Endothelial cell of umbilical vein (primary cell): ENCODE measurements around the gene INTS6. TPM values are rescaled to one million over a fixed set of nuclear protein-coding genes. Genes with fewer than 3 reads are reported as not detected.
"Not testable (repeated sequence)": the region's sequence is repeated elsewhere in the genome, so short reads cannot be mapped to it uniquely, and the experiment has no call there.

ENCODE experiments used
- BruUV-seq: library from RNA; stranded (reverse); fragments of 400-500 nt; replicated peaks from 2 replicates; lab custom pipeline; 2021; lab: Mats Ljungman, UMichigan
- CTCF ChIA-PET: fragments of 300-600, 350-600 bp; sonication (Branson Sonifier 250); formaldehyde crosslinking; loops from one replicate; lab custom pipeline; 2021; ENCODE audit warnings: antibody characterized with exemption, inconsistent platforms; lab: Charles Lee
- POLR2A ChIA-PET: fragments of 300-600, 350-600 bp; sonication (Branson Sonifier 250); formaldehyde crosslinking; loops from one replicate; lab custom pipeline; 2021; ENCODE audit warnings: antibody characterized with exemption, inconsistent platforms; lab: Charles Lee
- DNase-seq: peaks from one replicate; pipeline ENCODE4 v3.0.0-alpha.2; 2011; ENCODE audit warnings: low read depth, low spot score
- FAIRE-seq: peaks from 2 replicates; lab custom pipeline; 2011; peaks lifted over from hg19 to GRCh38; lab: Jason Lieb, UNC
- H2AFZ ChIP-seq: 2 replicates; pipeline ENCODE4 v1.6.0; 2012; ENCODE audit warnings: low read depth, low read length, control low read depth, inconsistent platforms
- H3K27ac ChIP-seq: 2 replicates; pipeline ENCODE4 v1.5.1; 2011; ENCODE audit warnings: low read depth, mild to moderate bottlenecking, control low read depth, low read length, moderate library complexity; ENCODE audit not compliant: insufficient read depth
- H3K27me3 ChIP-seq, 2 experiments: 2 replicates each; pipeline versions ENCODE4 v1.6.0 to v1.6.1; 2011; ENCODE audit warnings: low read length in 2 of 2, mixed read lengths in 1 of 2; ENCODE audit not compliant: control insufficient read depth in 2 of 2, insufficient read depth in 2 of 2
- H3K36me3 ChIP-seq, 2 experiments: 2 replicates in 1 of 2; 3 replicates in 1 of 2; pipeline ENCODE4 v1.5.1; 2011; ENCODE audit warnings: low read length in 2 of 2, mild to moderate bottlenecking in 1 of 2, moderate library complexity in 1 of 2; ENCODE audit not compliant: control insufficient read depth in 2 of 2, insufficient read depth in 2 of 2; ENCODE audit errors: extremely low read depth in 1 of 2
- H3K4me1 ChIP-seq: 3 replicates; pipeline ENCODE4 v1.5.1; 2011; ENCODE audit warnings: mild to moderate bottlenecking, low read length; ENCODE audit not compliant: control insufficient read depth, insufficient read depth; ENCODE audit errors: extremely low read depth
- H3K4me2 ChIP-seq: 2 replicates; pipeline ENCODE4 v1.6.1; 2011; ENCODE audit warnings: low read length, control low read depth, mixed read lengths; ENCODE audit not compliant: insufficient read depth
- H3K4me3 ChIP-seq, 3 experiments: fragments of 200-600 bp in 1 of 3; sonication (generic), shearing (Covaris generic) in 1 of 3; replicated peaks in 1 of 3; 2 replicates each; pipeline ENCODE4 v1.5.1; 2011 to 2016; ENCODE audit warnings: control low read depth in 3 of 3, low read length in 3 of 3, mild to moderate bottlenecking in 2 of 3, inconsistent platforms in 1 of 3, low read depth in 1 of 3, moderate library complexity in 1 of 3; ENCODE audit not compliant: insufficient read depth in 1 of 3
- H3K79me2 ChIP-seq: 2 replicates; pipeline ENCODE4 v1.6.0; 2012; ENCODE audit warnings: low read length, inconsistent platforms; ENCODE audit not compliant: control insufficient read depth, insufficient read depth
- H3K9ac ChIP-seq: replicated peaks from 2 replicates; pipeline ENCODE3; 2011; ENCODE audit warnings: low read length, control low read depth; ENCODE audit not compliant: insufficient read depth; ENCODE audit errors: extremely low read depth
- H3K9me1 ChIP-seq: replicated peaks from 3 replicates; pipeline ENCODE4 v1.6.0; 2011; ENCODE audit warnings: mild to moderate bottlenecking, low read length; ENCODE audit not compliant: control insufficient read depth, insufficient read depth; ENCODE audit errors: extremely low read depth
- H3K9me3 ChIP-seq: replicated peaks from 2 replicates; pipeline ENCODE4 v1.5.1; 2012; ENCODE audit warnings: low read length, inconsistent platforms; ENCODE audit not compliant: control insufficient read depth, insufficient read depth
- H4K20me1 ChIP-seq: replicated peaks from 2 replicates; pipeline ENCODE3; 2011; ENCODE audit warnings: mild to moderate bottlenecking, low read length; ENCODE audit not compliant: control insufficient read depth, insufficient read depth; ENCODE audit errors: extremely low read depth
- EZH2 ChIP-seq: IDR thresholded peaks from 2 replicates; pipeline ENCODE4 v1.6.1; 2012; ENCODE audit warnings: borderline replicate concordance, low read depth, mild to moderate bottlenecking, moderate library complexity, low read length, inconsistent platforms; ENCODE audit not compliant: severe bottlenecking
- FOS ChIP-seq: IDR thresholded peaks from 2 replicates; pipeline ENCODE4 v1.6.1; 2011; ENCODE audit warnings: mild to moderate bottlenecking, low read length, moderate library complexity, borderline replicate concordance; ENCODE audit not compliant: insufficient read depth
- GATA2 ChIP-seq: IDR thresholded peaks from 2 replicates; pipeline ENCODE4 v1.7.0; 2011; ENCODE audit warnings: low read depth, mild to moderate bottlenecking, moderate library complexity, mixed read lengths, low read length; ENCODE audit not compliant: insufficient read length, insufficient read depth
- JUN ChIP-seq: IDR thresholded peaks from 2 replicates; pipeline ENCODE4 v1.6.1; 2011; ENCODE audit warnings: borderline replicate concordance, low read depth; ENCODE audit not compliant: insufficient read length, insufficient read depth
- MYC ChIP-seq: IDR thresholded peaks from one replicate; pipeline ENCODE4 v1.6.1; 2011; ENCODE audit warnings: mild to moderate bottlenecking, low read depth, low read length
- POLR2A ChIP-seq: IDR thresholded peaks from 2 replicates; pipeline ENCODE4 v1.6.1; 2012; ENCODE audit warnings: low read depth, mild to moderate bottlenecking, control low read depth, low read length
- POLR2AphosphoS5 ChIP-seq: IDR thresholded peaks from 2 replicates; pipeline ENCODE4 v1.6.1; 2012; ENCODE audit warnings: low read depth, mild to moderate bottlenecking, control low read depth, low read length, moderate library complexity; ENCODE audit not compliant: insufficient read depth
- dilution Hi-C: fragments of 300-500 bp; cut with MboI; formaldehyde crosslinking; loops from one replicate; pipeline ENCODE4 v1.15.0; 2019; ENCODE audit warnings: low sequenced_read_pairs; ENCODE audit not compliant: extremely low pct_ligation_motif_present
- intact Hi-C: fragments of 100-400 bp; cut with micrococcal nuclease; formaldehyde crosslinking; loops from one replicate; pipeline ENCODE4 v1.10.0; 2022
- polyA plus RNA-seq, 4 experiments: library from polyadenylated mRNA; depleted of rRNA in 3 of 4; stranded (reverse) in 3 of 4; unstranded in 1 of 4; fragments of >200 nt; gene quantifications; 2 replicates each; pipeline versions ENCODE4 v1.2.1 to v1.2.3, GENCODE V29; 2011 to 2012; ENCODE audit warnings: missing spikeins in 1 of 4
- total RNA-seq: library from RNA; stranded (reverse); gene quantifications from 2 replicates; pipeline ENCODE4 v1.2.3, GENCODE V29; 2021
- TF ChIP-seq, protein P1 (sequence below): IDR thresholded peaks from 2 replicates; pipeline ENCODE4 v1.6.1; 2011; ENCODE audit not compliant: insufficient read depth, insufficient read length
- TF ChIP-seq, protein P2 (sequence below), 2 donors: IDR thresholded peaks; 1 replicate in 1 of 2; 2 replicates in 1 of 2; pipeline ENCODE4 v1.5.1; 2011; ENCODE audit warnings: low read length in 2 of 2, mild to moderate bottlenecking in 2 of 2, moderate library complexity in 2 of 2, control low read depth in 1 of 2, inconsistent platforms in 1 of 2, low read depth in 1 of 2; ENCODE audit not compliant: insufficient read depth in 1 of 2; ENCODE audit errors: extremely low read depth in 1 of 2

The INTS6 gene
- total and polyA plus RNA-seq, 2 donors (not counting 3 experiments of a cell fraction or from before 2014, with no cell fraction given), result 9.5 to 45.4 TPM

DNA sequence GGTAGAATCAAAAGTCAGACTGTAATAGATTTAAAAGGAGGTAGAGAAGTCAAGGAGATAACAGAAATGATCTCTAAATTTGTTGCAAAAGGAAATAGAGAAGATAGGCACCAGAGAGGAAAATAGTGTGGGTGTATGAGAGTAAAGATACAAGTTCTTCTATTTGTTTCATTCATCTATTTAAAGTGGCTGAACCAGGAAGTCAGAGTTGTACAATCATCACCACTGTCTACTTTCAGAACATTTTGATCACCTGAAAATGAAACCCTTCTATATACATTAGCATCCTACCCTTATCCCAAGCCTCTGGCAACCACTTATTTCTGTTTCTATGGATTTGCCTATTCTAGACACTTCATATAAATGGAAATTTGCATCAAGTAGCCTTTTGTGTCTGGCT, 36.7 kb downstream of the INTS6 start:
- intact Hi-C loops, result loop anchor here (10.0 kb wide), 1 partner anchor 101 kb away; no protein-coding TSS in a partner anchor
- peaks cover 7% of the 10 kb centered on the region for H4K20me1 ChIP-seq
- H3K79me2 ChIP-seq, result peaks cover 71% of the 10 kb centered on the region
- dilution Hi-C loops, result no loop called here
- H3K4me2 ChIP-seq, result no peak overlapping the region
- H3K9me1 ChIP-seq, result no peaks in the 10 kb centered on the region
- TF ChIP-seq, protein P1, sequence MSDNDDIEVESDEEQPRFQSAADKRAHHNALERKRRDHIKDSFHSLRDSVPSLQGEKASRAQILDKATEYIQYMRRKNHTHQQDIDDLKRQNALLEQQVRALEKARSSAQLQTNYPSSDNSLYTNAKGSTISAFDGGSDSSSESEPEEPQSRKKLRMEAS, result no peak
- no peak for TF ChIP-seq FOS
- no peak for TF ChIP-seq POLR2AphosphoS5
- TF ChIP-seq GATA2, result no peak
- TF ChIP-seq POLR2A, result no peak
- TF ChIP-seq EZH2, result no peak
- no peak for TF ChIP-seq JUN
- no peak for TF ChIP-seq MYC
- TF ChIP-seq, protein P2, sequence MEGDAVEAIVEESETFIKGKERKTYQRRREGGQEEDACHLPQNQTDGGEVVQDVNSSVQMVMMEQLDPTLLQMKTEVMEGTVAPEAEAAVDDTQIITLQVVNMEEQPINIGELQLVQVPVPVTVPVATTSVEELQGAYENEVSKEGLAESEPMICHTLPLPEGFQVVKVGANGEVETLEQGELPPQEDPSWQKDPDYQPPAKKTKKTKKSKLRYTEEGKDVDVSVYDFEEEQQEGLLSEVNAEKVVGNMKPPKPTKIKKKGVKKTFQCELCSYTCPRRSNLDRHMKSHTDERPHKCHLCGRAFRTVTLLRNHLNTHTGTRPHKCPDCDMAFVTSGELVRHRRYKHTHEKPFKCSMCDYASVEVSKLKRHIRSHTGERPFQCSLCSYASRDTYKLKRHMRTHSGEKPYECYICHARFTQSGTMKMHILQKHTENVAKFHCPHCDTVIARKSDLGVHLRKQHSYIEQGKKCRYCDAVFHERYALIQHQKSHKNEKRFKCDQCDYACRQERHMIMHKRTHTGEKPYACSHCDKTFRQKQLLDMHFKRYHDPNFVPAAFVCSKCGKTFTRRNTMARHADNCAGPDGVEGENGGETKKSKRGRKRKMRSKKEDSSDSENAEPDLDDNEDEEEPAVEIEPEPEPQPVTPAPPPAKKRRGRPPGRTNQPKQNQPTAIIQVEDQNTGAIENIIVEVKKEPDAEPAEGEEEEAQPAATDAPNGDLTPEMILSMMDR (IDR thresholded peaks at IDR 0.05; ENCODE audit: extremely low read depth in 1 of 2, insufficient read depth in 1 of 2, low read depth in 1 of 2, low read length in 2 of 2), result no peak
- no TSS peak for BruUV-seq
- DNase-seq, result no peak
- CTCF ChIA-PET, result no interaction called here
- H3K9me3 ChIP-seq, result no peaks in the 10 kb centered on the region
- FAIRE-seq, result no peak
- H3K4me1 ChIP-seq, result peaks cover 13% of the 10 kb centered on the region
- H3K36me3 ChIP-seq, result peaks cover 0 to 9% of the 10 kb centered on the region in 2 experiments
- H3K27ac ChIP-seq, result no peak overlapping the region
- no peaks in the 10 kb centered on the region for H3K27me3 ChIP-seq
- no peak overlapping the region for H3K4me3 ChIP-seq
- H3K9ac ChIP-seq, result no peak overlapping the region
- POLR2A ChIA-PET, result no interaction called here
- H2AFZ ChIP-seq, result no peak overlapping the region

DNA sequence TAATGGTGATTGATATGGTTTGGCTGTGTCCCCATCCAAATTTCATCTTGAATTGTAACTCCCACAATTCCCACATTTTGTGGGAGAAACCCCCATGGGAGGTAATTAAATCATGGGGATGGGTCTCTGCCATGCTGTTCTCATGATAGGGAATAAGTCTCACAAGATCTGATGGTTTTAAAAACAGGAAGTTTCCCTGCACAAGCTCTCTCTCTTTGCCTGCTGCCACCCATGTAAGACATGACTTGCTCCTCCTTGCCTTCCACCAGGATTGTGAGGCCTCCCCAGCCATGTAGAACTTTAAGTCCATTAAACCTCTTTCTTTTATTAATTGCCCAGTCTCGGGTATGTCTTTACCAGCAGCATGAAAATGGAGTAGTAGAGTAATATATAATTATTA, 37.5 kb downstream of the INTS6 start:
- H3K9me3 ChIP-seq, H3K36me3 ChIP-seq, H2AFZ ChIP-seq, DNase-seq, H3K27me3 ChIP-seq, H3K27ac ChIP-seq, POLR2A ChIA-PET, H3K9me1 ChIP-seq, H3K9ac ChIP-seq, H3K4me2 ChIP-seq, H4K20me1 ChIP-seq, FAIRE-seq, BruUV-seq, H3K4me3 ChIP-seq, dilution Hi-C loops: not testable (repeated sequence)
- CTCF ChIA-PET, result interaction anchor here (0.8 to 1.2 kb wide), 2 partner anchors 13 to 20 kb away, joined by 4 to 5 read pairs; no protein-coding TSS in a partner anchor
- Histone ChIP-seq H3K79me2 (peaks cover 68% of the 10 kb centered on the region), H3K4me1 (peaks cover 13% of the 10 kb centered on the region)
- intact Hi-C loops, result loop anchor here (10.0 kb wide), 1 partner anchor 101 kb away; no protein-coding TSS in a partner anchor
